Caco-2 (cell line): Measurements from ENCODE around the gene SLC16A10. TPM values are rescaled to one million over a fixed set of nuclear protein-coding genes. Genes with fewer than 3 reads are reported as not detected.

Source experiments
- BruUV-seq: library from RNA; stranded (reverse); fragments of 400-500 nt; replicated peaks from 2 replicates; lab custom pipeline; 2021; lab: Mats Ljungman, UMichigan
- CTCF ChIA-PET: fragments of 300-600 bp; sonication (Branson Sonifier 250); formaldehyde crosslinking; loops from one replicate; lab custom pipeline; 2022; ENCODE audit warnings: antibody characterized with exemption; lab: Charles Lee
- POLR2A ChIA-PET: fragments of 300-600 bp; sonication (Branson Sonifier 250); formaldehyde crosslinking; loops from one replicate; lab custom pipeline; 2022; ENCODE audit warnings: antibody characterized with exemption; lab: Charles Lee
- DNase-seq, 2 experiments: peaks; one replicate each; pipeline versions ENCODE4 v3.0.0 to v3.0.0-alpha.2; 2020 to 2022
- H3K27me3 ChIP-seq: replicated peaks from 2 replicates; pipeline ENCODE4 v1.6.0; 2011; ENCODE audit warnings: low read length; ENCODE audit not compliant: control insufficient read depth, insufficient read depth
- H3K36me3 ChIP-seq: 2 replicates; pipeline ENCODE4 v1.5.1; 2011; ENCODE audit warnings: low read length; ENCODE audit not compliant: control insufficient read depth, insufficient read depth
- H3K4me1 ChIP-seq: fragments of 250-450 bp; sonication (Bioruptor Pico); 2 replicates; pipeline ENCODE4 v1.5.1; 2020; ENCODE audit warnings: mild to moderate bottlenecking
- H3K4me3 ChIP-seq: 2 replicates; pipeline ENCODE4 v1.5.1; 2011; ENCODE audit warnings: low read depth, mild to moderate bottlenecking, control low read depth, low read length
- H3K9me3 ChIP-seq: fragments of 250-450 bp; sonication (Bioruptor Pico); 2 replicates; pipeline ENCODE4 v1.5.1; 2020; ENCODE audit warnings: mild to moderate bottlenecking, moderate library complexity
- H3K27ac Mint-ChIP-seq: one replicate; pipeline ENCODE4 v1.8.0; 2022; ENCODE audit warnings: mixed read lengths; ENCODE audit not compliant: unreplicated experiment
- H3K27me3 Mint-ChIP-seq: one replicate; pipeline ENCODE4 v1.8.0; 2022; ENCODE audit warnings: mixed read lengths; ENCODE audit not compliant: insufficient read depth, unreplicated experiment
- H3K36me3 Mint-ChIP-seq: one replicate; pipeline ENCODE4 v1.8.0; 2022; ENCODE audit warnings: mild to moderate bottlenecking, mixed read lengths; ENCODE audit not compliant: insufficient read depth, unreplicated experiment
- H3K4me1 Mint-ChIP-seq: one replicate; pipeline ENCODE4 v1.8.0; 2022; ENCODE audit warnings: low read depth, mixed read lengths; ENCODE audit not compliant: unreplicated experiment
- H3K4me3 Mint-ChIP-seq: one replicate; pipeline ENCODE4 v1.8.0; 2022; ENCODE audit warnings: mild to moderate bottlenecking, moderate library complexity, mixed read lengths; ENCODE audit not compliant: unreplicated experiment
- H3K9me3 Mint-ChIP-seq: one replicate; pipeline ENCODE4 v1.8.0; 2022; ENCODE audit warnings: mixed read lengths; ENCODE audit not compliant: unreplicated experiment
- intact Hi-C: fragments of 100-400 bp; cut with micrococcal nuclease; formaldehyde crosslinking; loops from one replicate; pipeline ENCODE4 v1.10.0; 2022; ENCODE audit not compliant: unreplicated experiment
- total RNA-seq: library from RNA; stranded (reverse); gene quantifications from 2 replicates; pipeline ENCODE4 v1.2.3, GENCODE V29; 2022
- TF ChIP-seq, protein P1 (sequence below), 2 experiments: fragments of 200-600 bp in 1 of 2; IDR thresholded peaks; 1 replicate in 1 of 2; 2 replicates in 1 of 2; pipeline versions ENCODE4 v1.5.1 to v1.8.0; 2011 to 2022; ENCODE audit warnings: antibody characterized with exemption in 1 of 2, control low read depth in 1 of 2, inconsistent platforms in 1 of 2, low read depth in 1 of 2, low read length in 1 of 2, mild to moderate bottlenecking in 1 of 2, moderate library complexity in 1 of 2; ENCODE audit not compliant: insufficient read depth in 1 of 2, severe bottlenecking in 1 of 2, unreplicated experiment in 1 of 2

The SLC16A10 gene
- total RNA-seq, 1 experiment from 2014 or later = 14.2 TPM

DNA sequence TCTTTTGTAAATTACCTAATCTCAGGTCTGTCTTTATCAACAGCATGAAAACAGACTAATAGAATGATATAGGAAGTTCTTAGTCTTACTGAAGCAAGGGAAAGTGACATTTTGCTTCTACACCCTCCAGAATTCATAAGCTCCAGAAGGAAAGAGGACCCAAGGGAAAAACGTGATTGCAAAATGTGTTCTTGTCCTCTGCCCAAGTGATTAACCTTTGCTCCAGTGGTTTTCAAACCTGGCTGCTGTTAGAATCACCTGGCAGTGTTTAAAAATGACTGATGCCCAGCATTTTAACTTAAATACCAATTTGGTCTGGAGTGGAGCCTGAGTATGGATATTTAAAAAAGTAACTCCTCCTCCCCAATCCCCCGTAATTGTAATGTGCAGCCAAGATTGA is 191.4 kb downstream of the SLC16A10 start:
- Histone ChIP-seq H3K4me1 (peaks cover 43% of the 10 kb centered on the region), H3K4me3 (no peak overlapping the region), H3K36me3 (peaks cover 4% of the 10 kb centered on the region), H3K27me3 (no peaks in the 10 kb centered on the region), H3K9me3 (0 out of 2 replicates have a peak, but pooled peaks cover 5% of the 10 kb centered on the region)
- peak overlapping the region; percentile 70 for H3K4me3 Mint-ChIP-seq
- no peak for DNase-seq
- H3K27ac Mint-ChIP-seq = peak overlapping the region; percentile 71
- H3K9me3 Mint-ChIP-seq = peaks cover 12% of the 10 kb centered on the region
- TF ChIP-seq, protein P1, sequence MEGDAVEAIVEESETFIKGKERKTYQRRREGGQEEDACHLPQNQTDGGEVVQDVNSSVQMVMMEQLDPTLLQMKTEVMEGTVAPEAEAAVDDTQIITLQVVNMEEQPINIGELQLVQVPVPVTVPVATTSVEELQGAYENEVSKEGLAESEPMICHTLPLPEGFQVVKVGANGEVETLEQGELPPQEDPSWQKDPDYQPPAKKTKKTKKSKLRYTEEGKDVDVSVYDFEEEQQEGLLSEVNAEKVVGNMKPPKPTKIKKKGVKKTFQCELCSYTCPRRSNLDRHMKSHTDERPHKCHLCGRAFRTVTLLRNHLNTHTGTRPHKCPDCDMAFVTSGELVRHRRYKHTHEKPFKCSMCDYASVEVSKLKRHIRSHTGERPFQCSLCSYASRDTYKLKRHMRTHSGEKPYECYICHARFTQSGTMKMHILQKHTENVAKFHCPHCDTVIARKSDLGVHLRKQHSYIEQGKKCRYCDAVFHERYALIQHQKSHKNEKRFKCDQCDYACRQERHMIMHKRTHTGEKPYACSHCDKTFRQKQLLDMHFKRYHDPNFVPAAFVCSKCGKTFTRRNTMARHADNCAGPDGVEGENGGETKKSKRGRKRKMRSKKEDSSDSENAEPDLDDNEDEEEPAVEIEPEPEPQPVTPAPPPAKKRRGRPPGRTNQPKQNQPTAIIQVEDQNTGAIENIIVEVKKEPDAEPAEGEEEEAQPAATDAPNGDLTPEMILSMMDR (IDR thresholded peaks at IDR 0.05; ENCODE audit: insufficient read depth in 1 of 2, low read depth in 1 of 2, low read length in 1 of 2, severe bottlenecking in 1 of 2, unreplicated experiment in 1 of 2) = no peak
- H3K27me3 Mint-ChIP-seq = no peaks in the 10 kb centered on the region
- H3K36me3 Mint-ChIP-seq = peaks cover 95% of the 10 kb centered on the region
- intact Hi-C loops = no loop called here
- H3K4me1 Mint-ChIP-seq = peaks cover 48% of the 10 kb centered on the region
- BruUV-seq = no TSS peak
- CTCF ChIA-PET = no interaction called here
- POLR2A ChIA-PET = no interaction called here

DNA sequence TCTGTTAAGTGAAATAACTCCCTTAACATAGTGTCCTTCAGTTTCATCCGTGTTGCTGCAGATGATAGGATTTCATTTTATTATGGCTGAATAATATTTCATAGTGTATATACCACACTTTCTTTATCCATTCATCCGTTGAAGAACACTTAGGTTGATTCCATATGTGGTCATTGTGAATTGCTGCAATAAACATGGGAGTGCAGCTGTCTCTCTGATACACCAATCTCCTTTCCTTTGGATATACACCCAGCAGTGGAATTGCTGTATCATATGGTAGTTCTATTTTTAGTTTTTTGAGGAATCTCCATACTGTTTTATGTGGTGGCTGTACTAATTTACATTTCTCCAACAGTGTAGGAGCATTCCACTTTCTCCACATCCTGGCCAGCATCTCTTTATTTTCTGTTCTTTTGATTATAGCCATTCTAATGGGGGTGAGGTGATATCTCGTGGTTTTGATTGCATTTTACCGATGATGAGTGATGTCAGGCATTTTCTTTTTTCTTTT is 193.2 kb downstream of the SLC16A10 start:
- CTCF ChIA-PET = no interaction called here
- Mint-ChIP-seq H3K27ac (peak overlapping the region; percentile 53), H3K4me3 (peak overlapping the region; percentile 24), H3K4me1 (peaks cover 43% of the 10 kb centered on the region), H3K36me3 (peaks cover 82% of the 10 kb centered on the region), H3K27me3 (no peaks in the 10 kb centered on the region), H3K9me3 (no peaks in the 10 kb centered on the region)
- POLR2A ChIA-PET = no interaction called here
- Histone ChIP-seq H3K9me3 (no peaks in the 10 kb centered on the region), H3K4me3 (no peak overlapping the region), H3K27me3 (no peaks in the 10 kb centered on the region), H3K4me1 (peaks cover 38% of the 10 kb centered on the region), H3K36me3 (peaks cover 2% of the 10 kb centered on the region; the same call in 1 of the 2 replicates)
- TF ChIP-seq, protein P1 (IDR thresholded peaks at IDR 0.05; ENCODE audit: insufficient read depth in 1 of 2, low read depth in 1 of 2, low read length in 1 of 2, severe bottlenecking in 1 of 2, unreplicated experiment in 1 of 2) = no peak
- intact Hi-C loops = no loop called here
- no peak for DNase-seq
- BruUV-seq = no TSS peak

Other genes starting within 250 kb of the SLC16A10 start
- gene AMD1, start 212.7 kb upstream of the SLC16A10 start, total RNA-seq = 84.0 and 90.0 TPM in 2 replicates
- 109 and 114 TPM in 2 replicates for gene GTF3C6, start 128.8 kb upstream of the SLC16A10 start, total RNA-seq
- 41.4 and 42.9 TPM in 2 replicates for gene RPF2, start 105.5 kb upstream of the SLC16A10 start, total RNA-seq